ENCODE measurements around the gene FZD2. TPM values are rescaled to one million over a fixed set of nuclear protein-coding genes. Genes with fewer than 3 reads are reported as not detected.

FZD2 gene
- total RNA-seq, 1 donor from 2014 or later = 56.6 TPM

DNA sequence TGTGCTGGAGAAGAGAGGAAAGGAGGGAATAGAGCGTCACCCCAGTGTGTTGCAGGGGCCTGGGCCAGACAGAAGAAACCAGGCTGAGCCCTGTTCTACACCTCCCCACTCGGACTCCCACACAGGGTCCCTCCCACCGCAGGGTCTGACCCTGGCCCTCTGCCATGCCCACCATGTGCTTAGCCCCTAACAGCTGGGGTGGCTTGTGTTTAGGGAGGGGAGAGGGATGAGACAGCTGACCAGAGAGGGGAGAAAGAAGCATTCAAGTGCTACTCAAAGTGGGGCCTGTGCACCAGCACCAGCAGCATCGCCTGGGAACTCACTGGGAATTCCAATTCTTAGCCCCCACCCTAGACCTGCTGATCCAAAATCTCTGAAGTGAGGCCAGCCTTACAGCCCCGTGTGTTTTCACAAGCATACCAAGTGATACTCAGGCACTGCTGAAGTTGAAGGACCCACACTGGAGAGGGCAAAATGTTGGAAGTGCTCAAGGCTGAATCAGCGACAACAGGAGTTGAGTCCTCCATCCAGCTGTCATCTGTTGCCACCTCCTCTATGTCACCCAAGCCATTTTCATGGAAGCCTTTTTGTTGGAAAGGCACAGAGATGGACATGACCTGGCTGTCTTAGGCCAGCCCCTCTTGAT is 47.0 kb downstream of the FZD2 start:
- no peak for TF ChIP-seq EZH2phosphoT487 (IDR thresholded peaks at IDR 0.05)
- TF ChIP-seq, protein P1, sequence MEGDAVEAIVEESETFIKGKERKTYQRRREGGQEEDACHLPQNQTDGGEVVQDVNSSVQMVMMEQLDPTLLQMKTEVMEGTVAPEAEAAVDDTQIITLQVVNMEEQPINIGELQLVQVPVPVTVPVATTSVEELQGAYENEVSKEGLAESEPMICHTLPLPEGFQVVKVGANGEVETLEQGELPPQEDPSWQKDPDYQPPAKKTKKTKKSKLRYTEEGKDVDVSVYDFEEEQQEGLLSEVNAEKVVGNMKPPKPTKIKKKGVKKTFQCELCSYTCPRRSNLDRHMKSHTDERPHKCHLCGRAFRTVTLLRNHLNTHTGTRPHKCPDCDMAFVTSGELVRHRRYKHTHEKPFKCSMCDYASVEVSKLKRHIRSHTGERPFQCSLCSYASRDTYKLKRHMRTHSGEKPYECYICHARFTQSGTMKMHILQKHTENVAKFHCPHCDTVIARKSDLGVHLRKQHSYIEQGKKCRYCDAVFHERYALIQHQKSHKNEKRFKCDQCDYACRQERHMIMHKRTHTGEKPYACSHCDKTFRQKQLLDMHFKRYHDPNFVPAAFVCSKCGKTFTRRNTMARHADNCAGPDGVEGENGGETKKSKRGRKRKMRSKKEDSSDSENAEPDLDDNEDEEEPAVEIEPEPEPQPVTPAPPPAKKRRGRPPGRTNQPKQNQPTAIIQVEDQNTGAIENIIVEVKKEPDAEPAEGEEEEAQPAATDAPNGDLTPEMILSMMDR (IDR thresholded peaks at IDR 0.05) = no peak
- TF ChIP-seq EZH2 (IDR thresholded peaks at IDR 0.05) = no peak
- Histone ChIP-seq H2AFZ (replicated peaks) (no peak overlapping the region), H3K27ac (no peak overlapping the region), H3K27me3 (no peaks in the 10 kb centered on the region), H3K4me1 (peaks cover 30% of the 10 kb centered on the region), H4K20me1 (ENCODE audit: low read depth) (no peaks in the 10 kb centered on the region), H3K4me3 (no peak overlapping the region), H3K36me3 (no peaks in the 10 kb centered on the region), H3K79me2 (ENCODE audit: low read depth) (no peaks in the 10 kb centered on the region), H3F3A (ENCODE audit: low read depth) (peaks cover 8% of the 10 kb centered on the region), H3K9me3 (ENCODE audit: low read depth) (no peaks in the 10 kb centered on the region), H3K4me2 (no peak overlapping the region), H3K9ac (no peak overlapping the region)
- no peaks in the 10 kb centered on the region for H3K36me3 Mint-ChIP-seq
- DNase-seq (ENCODE audit: low spot score) = no peak
- peaks cover 34% of the 10 kb centered on the region for H3K4me1 Mint-ChIP-seq
- H3K27ac Mint-ChIP-seq = no peak overlapping the region
- no peaks in the 10 kb centered on the region for H3K9me3 Mint-ChIP-seq
- H3K27me3 Mint-ChIP-seq (ENCODE audit: insufficient read depth, low read depth) = peaks cover 7% of the 10 kb centered on the region
- no peak overlapping the region for H3K4me3 Mint-ChIP-seq

DNA sequence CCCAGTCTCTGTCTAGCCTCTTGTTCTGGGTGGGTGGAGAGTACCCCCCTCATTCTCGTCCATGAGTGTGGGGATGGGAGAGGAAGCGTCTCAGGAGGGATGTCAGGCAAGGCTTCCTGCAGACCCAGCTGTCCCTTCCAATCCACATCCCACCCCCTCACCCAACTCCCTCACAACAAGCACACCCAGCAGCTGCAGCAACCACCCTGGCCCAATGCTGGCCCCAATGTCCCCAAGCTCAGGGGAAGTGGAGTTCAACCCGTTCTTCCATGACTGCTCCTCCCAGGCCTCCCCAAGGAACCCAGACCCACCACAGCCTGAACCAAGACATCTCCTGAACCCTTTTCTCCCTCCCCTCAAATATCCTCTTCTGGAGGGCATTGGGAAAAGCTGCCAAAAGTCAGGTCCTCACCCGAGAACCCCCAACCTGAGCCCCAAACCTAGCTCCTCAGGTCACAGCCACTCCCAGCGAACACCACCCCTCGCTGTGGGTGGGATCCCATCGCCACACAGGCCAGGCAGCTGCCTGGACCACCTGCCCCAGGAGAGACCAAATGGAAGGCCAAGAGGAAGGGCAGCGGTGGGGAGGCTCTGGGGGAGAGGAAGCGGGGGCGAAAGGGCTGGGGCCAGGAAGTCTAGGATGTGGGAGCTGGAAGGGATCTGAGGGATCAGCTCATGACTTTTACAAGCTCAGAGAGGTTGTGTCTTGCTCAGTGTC is 47.6 kb downstream of the FZD2 start:
- H3K27me3 Mint-ChIP-seq (ENCODE audit: insufficient read depth, low read depth) = peaks cover 7% of the 10 kb centered on the region
- no peaks in the 10 kb centered on the region for H4K20me1 ChIP-seq (ENCODE audit: low read depth)

DNA sequence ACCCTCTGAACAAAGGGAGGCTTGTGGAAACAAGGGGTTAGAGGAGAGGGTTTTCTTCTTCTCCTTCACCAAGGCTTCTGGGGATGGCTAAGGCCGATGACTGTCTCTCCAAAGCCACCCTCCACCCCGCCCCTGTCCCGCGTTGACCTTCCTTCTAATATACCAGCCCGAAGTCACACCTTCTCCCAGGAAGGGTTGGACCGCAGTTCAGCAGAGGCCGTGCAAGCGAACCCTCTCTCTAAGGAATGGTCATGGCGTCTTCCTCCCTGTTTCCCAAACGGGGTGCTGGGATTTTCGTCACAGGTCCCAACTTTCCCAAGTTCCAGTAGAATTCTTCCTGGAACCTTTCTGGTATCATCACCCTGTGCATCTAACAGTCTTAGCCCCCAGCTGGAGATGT is 49.4 kb downstream of the FZD2 start:
- no peak overlapping the region for H3K4me3 ChIP-seq
- no peak overlapping the region for H2AFZ ChIP-seq (replicated peaks)
- no peak for DNase-seq (ENCODE audit: low spot score)
- no peaks in the 10 kb centered on the region for H4K20me1 ChIP-seq (ENCODE audit: low read depth)
- Mint-ChIP-seq H3K27me3 (ENCODE audit: insufficient read depth, low read depth) (peaks cover 8% of the 10 kb centered on the region), H3K4me3 (no peak overlapping the region), H3K9me3 (no peaks in the 10 kb centered on the region), H3K4me1 (peaks cover 24% of the 10 kb centered on the region), H3K27ac (no peak overlapping the region), H3K36me3 (no peaks in the 10 kb centered on the region)
- H3F3A ChIP-seq (ENCODE audit: low read depth) = no peaks in the 10 kb centered on the region
- no peak overlapping the region for H3K4me2 ChIP-seq
- no peaks in the 10 kb centered on the region for H3K27me3 ChIP-seq
- no peaks in the 10 kb centered on the region for H3K9me3 ChIP-seq (ENCODE audit: low read depth)
- no peaks in the 10 kb centered on the region for H3K36me3 ChIP-seq
- peaks cover 18% of the 10 kb centered on the region for H3K4me1 ChIP-seq
- no peaks in the 10 kb centered on the region for H3K79me2 ChIP-seq (ENCODE audit: low read depth)
- no peak overlapping the region for H3K9ac ChIP-seq
- no peak overlapping the region for H3K27ac ChIP-seq
- TF ChIP-seq, protein P1 (IDR thresholded peaks at IDR 0.05) = no peak
- TF ChIP-seq EZH2 (IDR thresholded peaks at IDR 0.05) (no peak), EZH2phosphoT487 (IDR thresholded peaks at IDR 0.05) (no peak)

More for the DNA sequence above, 47.6 kb downstream of the FZD2 start:
- H3K4me3 Mint-ChIP-seq = no peak overlapping the region
- H3K4me1 ChIP-seq = peaks cover 25% of the 10 kb centered on the region
- no peaks in the 10 kb centered on the region for H3K36me3 ChIP-seq
- no peak overlapping the region for H3K9ac ChIP-seq
- no peaks in the 10 kb centered on the region for H3K27me3 ChIP-seq
- H3K4me2 ChIP-seq = no peak overlapping the region
- H3K4me1 Mint-ChIP-seq = peaks cover 30% of the 10 kb centered on the region
- H3K27ac ChIP-seq = no peak overlapping the region
- no peak overlapping the region for H2AFZ ChIP-seq (replicated peaks)
- no peak overlapping the region for H3K27ac Mint-ChIP-seq
- no peaks in the 10 kb centered on the region for H3K9me3 ChIP-seq (ENCODE audit: low read depth)
- H3K4me3 ChIP-seq = no peak overlapping the region
- TF ChIP-seq, protein P1 (IDR thresholded peaks at IDR 0.05) = no peak
- TF ChIP-seq EZH2phosphoT487 (IDR thresholded peaks at IDR 0.05) = no peak
- no peak for TF ChIP-seq EZH2 (IDR thresholded peaks at IDR 0.05)
- DNase-seq (ENCODE audit: low spot score) = no peak
- H3K36me3 Mint-ChIP-seq = no peaks in the 10 kb centered on the region
- H3F3A ChIP-seq (ENCODE audit: low read depth) = peaks cover 1% of the 10 kb centered on the region
- H3K79me2 ChIP-seq (ENCODE audit: low read depth) = no peaks in the 10 kb centered on the region
- H3K9me3 Mint-ChIP-seq = no peaks in the 10 kb centered on the region
